ENCODE data around the gene RING1.

The RING1 gene

GRCh38 chr6:33171880-33172687 is 36.2 kb upstream of the RING1 start:
- DNase-seq (ENCODE audit: low read depth in 2 of 2), result no peak

DNA sequence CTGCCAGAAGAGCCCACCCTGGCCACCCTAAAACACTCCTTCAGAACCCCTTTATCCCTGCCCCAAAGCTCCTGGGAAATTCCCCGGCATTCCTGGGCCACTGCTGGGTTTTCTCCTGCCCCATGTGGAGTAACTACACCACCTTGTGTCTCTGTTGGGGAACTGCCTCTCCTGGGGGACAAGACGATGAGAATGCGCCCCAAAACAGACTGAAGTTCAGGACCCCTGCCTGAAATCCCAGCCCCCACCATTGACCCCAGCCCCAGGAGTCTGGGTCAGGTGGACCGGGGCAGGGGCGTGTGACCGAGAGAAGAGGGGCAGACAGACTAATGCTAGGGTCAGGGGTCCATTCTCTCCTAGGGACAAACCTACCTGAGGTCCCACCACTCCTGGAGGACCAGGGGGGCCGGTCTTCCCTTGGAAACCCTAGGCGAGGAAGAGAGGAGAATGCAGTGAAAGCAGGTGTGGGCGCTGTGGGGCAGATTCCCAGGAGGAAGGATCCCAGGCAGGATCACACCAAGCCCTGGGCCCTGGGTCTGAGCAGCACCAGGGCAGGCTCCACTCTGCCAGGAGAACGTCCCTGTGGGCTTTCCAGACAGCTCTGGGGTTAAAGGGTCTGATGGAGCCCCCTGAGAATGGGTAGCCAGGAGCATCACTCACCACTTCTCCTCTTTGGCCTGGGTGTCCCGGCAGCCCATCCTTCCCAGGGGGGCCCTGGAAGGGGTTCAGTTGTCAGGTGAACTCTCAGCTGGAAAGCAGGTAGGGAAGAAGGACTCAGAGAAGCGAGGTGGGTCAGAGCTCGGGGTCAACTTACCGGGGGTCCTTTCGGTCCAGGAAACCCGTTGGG is 35.4 kb upstream of the RING1 start:
- no peak for DNase-seq (ENCODE audit: low read depth in 2 of 2)

- DNase-seq (ENCODE audit: low read depth in 2 of 2), result no peak
These were observed 34.6 kb upstream of the RING1 start for GRCh38 chr6:33173535-33174180.

DNA sequence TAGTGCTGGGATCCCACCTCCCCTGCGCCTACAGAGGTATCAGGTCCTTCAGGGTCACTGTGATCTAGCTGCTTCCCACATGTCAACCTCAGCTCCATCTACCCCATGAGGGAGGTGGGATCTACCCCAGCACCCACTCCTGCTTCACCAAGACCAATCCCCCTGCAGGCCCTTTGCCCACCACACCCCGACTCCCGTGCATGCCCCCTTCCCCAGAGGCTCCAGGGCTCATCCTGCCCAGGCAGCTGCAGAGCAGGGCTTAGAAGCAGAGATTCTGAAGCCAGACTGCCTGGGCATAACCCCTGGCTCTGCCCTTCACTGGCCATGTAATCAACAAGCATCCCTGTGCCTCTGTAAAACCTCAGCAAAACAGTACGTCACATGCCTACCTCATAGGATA is 33.5 kb upstream of the RING1 start:
- DNase-seq (ENCODE audit: low read depth in 2 of 2), result no peak

- no peak for DNase-seq (ENCODE audit: low read depth in 2 of 2)
These were observed 32.7 kb upstream of the RING1 start for GRCh38 chr6:33175436-33176069.

- DNase-seq (ENCODE audit: low read depth in 2 of 2), result no peak
These were observed 31.4 kb upstream of the RING1 start for GRCh38 chr6:33176906-33177305.

DNA sequence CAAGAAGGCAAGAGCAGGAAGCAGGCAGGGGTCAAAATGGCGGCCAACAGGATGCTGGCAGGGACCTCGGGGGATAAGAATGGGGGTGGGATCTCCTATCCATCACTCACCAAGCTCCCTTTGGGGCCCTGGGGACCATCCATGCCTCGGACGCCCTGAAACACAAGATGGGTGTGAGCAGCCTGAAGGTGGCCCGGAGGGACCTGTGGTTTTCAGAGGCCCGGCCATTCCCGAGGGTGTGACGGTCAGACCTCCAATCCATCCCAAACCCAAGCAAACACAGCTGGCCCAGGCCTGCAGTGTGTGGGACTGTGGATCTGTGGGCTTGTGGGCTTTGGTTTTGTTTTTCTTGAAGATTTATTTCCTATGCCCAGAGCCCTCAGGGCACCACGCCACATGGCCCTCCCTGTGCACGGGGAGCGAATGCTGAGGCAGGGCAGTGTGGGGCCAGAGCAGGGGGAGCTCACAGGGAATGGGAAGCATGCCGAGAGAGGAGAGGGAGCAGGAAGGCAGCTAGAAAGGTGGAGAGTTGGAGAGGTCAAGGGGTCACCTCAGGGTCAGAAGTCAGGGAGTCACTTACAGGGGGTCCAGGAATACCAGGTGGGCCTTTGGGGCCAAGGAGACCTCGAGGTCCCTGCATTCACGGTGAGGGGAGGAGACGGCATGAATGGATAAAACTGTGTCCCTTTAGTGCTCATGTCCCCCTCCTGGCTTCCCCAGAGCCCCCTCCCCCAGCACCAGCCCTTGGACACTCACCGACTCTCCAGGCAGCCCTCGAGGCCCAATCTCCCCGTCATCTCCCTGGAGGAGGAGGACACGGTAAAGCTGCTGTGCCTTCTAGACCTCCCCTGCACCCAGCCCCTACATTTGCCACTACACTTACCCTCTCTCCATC is 30.5 kb upstream of the RING1 start:
- no peak for DNase-seq (ENCODE audit: low read depth in 2 of 2)

DNA sequence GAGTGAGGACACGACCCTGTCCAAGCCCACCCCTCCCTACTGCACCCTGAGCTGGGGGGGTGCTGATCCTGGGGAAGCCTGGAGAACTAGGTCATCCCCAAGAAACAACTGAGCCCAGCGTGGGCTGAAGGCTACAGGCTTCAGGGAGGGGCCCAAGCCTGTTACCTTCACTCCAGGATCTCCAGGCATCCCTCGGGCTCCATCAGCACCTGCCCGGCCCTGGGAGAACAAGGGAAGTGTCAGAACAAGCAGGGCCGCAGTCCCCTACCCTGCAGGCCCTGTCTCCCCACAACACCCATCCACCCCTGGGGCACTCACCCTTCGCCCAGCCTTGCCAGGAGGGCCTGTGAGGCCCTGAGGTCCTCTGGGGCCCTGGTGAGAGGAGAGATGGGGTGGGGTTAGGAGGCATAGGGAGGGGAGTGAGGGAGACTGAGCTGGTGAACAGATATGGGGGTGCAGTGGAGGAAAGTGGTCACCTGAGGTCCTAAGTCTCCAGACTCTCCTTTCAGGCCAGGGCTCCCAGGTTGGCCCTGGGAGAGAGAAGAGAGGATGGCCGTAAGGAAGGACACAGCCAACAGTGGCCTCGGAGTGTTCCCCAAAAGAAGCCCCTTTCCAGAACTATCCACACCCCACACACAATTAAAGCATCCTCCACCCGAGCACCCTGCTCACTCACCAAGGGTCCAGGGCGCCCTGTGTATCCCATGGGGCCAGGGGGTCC is 29.4 kb upstream of the RING1 start:
- no peak for DNase-seq (ENCODE audit: low read depth in 2 of 2)

DNA sequence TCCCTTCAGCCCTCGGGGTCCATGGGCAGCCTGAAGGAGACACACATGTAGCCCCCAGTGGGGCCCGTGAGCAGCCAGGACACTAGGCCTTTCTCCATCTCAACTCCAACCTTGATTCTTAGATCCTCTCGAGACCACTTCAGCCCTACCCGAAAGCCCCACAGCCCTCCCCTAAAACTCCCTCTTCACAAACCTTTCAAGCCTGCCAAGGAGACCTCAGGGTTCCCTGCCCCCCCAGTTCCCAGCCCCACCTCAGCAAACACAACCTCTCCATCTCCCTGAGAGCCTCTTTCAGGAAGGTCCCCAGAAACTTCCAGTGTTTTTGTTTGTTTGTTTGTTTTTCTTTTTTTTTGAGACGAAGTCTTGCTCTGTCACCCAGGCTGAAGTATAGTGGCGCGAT is 27.2 kb upstream of the RING1 start:
- no peak for DNase-seq (ENCODE audit: low read depth in 2 of 2)

- no peak for DNase-seq (ENCODE audit: low read depth in 2 of 2)
These were observed 25.1 kb upstream of the RING1 start for GRCh38 chr6:33183071-33183683.

DNA sequence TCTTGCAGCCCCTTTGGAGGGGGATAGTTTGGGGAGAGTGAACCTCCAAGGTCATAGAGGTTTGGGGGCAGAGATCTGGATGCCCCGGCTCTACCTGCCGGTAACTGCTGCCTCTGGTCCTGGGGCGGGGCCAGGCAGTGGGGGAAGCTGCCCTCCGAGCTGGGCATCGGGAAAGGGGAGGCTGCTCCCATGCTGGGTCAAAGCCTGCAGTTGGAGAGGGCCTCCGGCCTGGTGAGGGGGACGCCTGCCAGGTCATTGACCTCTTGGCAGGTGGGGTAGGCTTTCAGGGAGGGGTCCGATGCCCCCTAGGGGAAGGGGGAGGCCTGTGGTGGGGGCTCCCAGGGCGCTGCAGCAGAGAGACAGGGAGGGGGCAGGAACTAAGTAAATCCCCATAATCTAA is 23.1 kb upstream of the RING1 start:
- no peak for DNase-seq (ENCODE audit: low read depth in 2 of 2)

- DNase-seq (ENCODE audit: low read depth in 2 of 2), result no peak
These were observed 22.6 kb upstream of the RING1 start for GRCh38 chr6:33185654-33186187.

DNA sequence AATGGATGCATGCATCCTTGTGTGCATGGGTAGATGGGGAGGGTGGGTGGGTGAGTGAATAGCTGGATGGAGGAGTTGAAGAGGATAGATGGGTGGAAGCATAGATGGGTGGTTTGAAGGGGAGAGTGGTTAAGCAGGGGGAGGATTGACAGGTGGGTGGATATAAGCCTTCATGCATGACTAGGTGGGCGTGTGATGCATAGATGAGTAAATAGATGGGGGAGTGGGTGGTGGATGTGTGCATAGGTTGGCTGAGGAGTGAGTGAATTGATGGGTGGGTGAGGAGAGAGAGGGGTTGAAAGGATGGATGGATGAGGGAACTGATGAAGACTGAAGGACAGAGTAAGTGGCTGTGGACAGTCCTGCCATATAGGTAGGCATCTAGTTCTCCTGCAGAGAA is 20.5 kb upstream of the RING1 start:
- no peak for DNase-seq (ENCODE audit: low read depth in 2 of 2)

DNA sequence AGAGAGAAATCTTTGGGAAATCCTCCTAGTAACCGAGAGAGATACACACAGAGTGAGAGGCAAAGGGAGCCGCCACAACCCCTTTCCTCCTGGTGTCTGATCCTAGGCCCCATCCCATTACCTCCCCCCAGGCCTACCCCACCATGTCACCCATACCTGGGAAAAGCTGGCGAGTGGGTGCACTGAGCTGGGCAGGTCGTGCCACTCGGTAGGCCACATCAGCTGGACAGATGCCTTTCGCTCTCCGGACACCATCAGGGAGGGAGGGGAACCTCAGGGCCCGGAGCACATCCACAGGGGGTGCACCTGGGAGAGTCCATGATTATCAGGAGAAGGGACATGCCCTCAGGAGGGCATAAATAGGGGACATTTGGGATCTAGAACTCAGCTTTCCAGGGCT is 19.1 kb upstream of the RING1 start:
- no peak for DNase-seq (ENCODE audit: low read depth in 2 of 2)

GRCh38 chr6:33189625-33190448 is 18.5 kb upstream of the RING1 start:
- no peak for DNase-seq (ENCODE audit: low read depth in 2 of 2)

DNA sequence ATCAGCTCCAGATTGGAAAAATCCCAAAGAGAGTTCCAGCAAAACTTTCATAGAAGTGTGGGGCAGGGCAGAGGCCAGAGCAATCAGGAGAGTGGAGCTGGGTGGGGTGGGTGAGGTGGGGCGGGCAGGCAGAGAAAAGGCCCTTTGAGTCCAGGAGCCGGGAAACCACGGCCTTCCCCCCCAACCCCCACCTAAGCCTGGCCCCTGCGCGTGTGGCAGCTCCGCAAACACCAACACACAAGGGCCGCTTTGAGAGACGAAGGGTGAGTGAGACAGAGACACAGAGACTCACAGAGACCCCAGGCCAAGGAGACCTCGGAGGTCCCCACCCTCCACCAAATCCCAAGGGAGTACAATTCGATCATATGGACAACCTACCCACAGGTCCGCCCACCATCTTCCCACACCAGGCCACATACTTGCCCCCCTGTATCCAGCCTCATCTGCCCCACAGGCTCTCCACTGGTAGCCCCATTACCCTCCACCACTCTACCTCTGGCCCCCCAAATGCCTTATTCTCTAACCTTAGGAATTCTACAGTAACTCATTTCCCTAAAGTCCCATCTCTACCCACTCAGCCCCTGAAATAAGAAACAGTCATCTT is 17.7 kb upstream of the RING1 start:
- no peak for DNase-seq (ENCODE audit: low read depth in 2 of 2)

- DNase-seq (ENCODE audit: low read depth in 2 of 2), result no peak
These were observed 16.8 kb upstream of the RING1 start for GRCh38 chr6:33191383-33192104.

All from stimulated activated CD8-positive, alpha-beta memory T cell treated with anti-CD3 and anti-CD28 coated beads, Interleukin-15, amount 100 ng/mL, for 48 hours (primary cell).